Activated naive CD4-positive, alpha-beta T cell treated with anti-CD3 and anti-CD28 coated beads, Interleukin-2, amount 50 U/mL, for 16 hours (primary cell): Measurements from ENCODE around the gene RND2.
A peak's percentile ranks its signal among the peaks of the same experiment; 100 is the strongest.

Source experiments
- DNase-seq: peaks from one replicate; pipeline ENCODE4 v3.0.0-alpha.2; 2020

Gene RND2

GRCh38 chr17:43006639-43007551 is 18.1 kb upstream of the RND2 start, which contains the start of gene IFI35:
Gene IFI35 (plus strand): TSS chr17:43006784. CDS start chr17:43006948, 164 bp downstream.
- peak; percentile 86 for DNase-seq

DNA sequence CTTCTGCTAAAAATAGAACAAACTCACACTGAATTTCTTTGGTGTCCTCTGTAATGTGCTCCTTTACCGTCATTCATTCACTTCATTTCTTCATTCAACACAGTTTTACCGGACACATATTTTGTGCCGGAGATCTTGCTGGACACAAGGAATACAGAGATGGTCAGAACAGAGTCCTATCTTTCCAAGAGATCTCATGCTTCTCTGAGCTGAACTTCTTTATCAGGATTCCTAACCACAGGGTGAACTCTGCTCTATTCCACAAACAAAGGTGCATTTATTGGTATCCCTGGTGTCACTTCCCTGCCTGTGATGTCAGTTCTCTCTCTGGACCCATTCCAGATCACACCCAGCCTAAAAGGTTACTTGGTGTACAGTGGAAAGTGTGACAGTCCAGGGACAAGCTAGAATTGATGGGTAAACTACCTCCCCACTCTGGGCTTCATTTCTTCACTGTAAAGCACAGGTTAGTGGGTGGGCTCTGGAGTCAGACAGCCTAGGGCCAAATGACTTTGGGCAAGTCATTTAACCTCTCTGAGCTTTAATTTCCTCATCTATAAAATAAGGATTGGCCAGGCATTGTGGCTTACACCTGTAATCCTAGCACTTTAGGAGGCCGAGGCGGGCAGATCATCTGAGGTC is 14.2 kb upstream of the RND2 start:
- no peak for DNase-seq

DNA sequence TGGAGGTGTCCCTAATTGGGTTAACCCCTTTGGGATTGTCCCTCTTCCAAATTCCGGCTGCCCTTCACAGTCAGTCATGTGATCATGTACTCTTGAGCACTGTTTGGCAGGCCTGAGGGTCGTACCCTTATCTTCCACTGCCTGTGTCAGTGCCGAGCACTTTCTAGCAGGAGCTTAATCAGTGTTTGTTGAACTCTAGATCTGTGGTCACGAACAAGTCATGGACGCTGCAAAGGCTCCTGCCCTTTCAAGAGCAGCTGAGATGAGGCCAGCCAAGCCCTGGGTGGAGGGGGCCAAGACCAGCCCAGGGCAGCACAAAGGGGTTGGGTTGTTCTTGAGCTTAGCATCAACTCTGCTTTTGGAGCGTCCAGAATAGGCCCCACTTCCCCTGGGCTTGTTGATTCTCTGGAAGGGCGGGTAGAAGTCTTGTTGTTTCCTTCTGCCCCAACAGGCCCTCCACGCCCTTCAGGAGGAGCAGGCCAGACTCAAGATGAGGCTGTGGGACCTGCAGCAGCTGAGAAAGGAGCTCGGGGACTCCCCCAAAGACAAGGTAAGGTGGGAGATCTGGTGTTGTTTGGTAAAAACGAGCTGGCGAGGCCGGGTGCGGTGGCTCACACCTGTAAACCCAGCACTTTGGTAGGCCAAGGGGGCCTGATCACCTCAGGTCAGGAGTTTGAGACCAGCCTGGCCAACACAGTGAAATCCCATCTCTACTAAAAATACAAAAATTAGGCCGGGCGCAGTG is 13.1 kb upstream of the RND2 start:
- no peak for DNase-seq

DNA sequence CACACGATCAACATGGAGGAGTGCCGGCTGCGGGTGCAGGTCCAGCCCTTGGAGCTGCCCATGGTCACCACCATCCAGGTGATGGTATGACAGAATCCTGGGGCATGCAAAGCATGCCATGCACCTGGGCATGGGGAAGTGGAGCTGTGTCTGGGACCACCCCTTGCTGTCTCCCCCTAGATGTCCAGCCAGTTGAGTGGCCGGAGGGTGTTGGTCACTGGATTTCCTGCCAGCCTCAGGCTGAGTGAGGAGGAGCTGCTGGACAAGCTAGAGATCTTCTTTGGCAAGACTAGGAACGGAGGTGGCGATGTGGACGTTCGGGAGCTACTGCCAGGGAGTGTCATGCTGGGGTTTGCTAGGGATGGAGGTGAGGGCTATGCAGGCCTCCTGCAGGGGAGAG is 11.7 kb upstream of the RND2 start:
- DNase-seq = no peak

DNA sequence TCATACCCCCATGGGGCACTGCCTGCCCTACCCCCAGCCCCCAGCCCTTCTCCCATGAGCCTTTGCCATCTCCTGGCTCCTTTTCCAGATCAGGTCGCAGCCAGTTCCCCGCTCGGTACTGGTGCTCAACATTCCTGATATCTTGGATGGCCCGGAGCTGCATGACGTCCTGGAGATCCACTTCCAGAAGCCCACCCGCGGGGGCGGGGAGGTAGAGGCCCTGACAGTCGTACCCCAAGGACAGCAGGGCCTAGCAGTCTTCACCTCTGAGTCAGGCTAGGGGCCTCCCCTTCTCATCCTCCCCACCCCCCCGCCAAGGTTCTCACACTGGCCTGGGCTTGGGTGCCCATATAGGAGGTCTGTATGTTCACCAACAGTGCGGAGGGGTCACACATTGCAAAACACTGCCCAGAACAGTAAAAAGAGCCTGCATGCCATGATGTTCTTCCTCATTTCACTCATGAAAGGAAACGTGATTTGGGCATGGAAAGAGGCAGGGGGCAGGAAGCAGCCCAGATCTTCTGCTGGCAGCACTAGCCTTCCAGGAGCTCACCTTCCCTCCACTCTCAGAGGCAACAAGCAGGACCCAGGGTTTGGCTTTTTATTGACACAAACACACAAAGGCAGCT is 10.9 kb upstream of the RND2 start:
- no peak for DNase-seq

- DNase-seq = no peak
Observed at GRCh38 chr17:43014649-43015542, 10.1 kb upstream of the RND2 start.

GRCh38 chr17:43015579-43015978 is 9.5 kb upstream of the RND2 start:
- no peak for DNase-seq

GRCh38 chr17:43016216-43016615 is 8.8 kb upstream of the RND2 start:
- no peak for DNase-seq

GRCh38 chr17:43018008-43018853 is 6.8 kb upstream of the RND2 start:
- DNase-seq = no peak

DNA sequence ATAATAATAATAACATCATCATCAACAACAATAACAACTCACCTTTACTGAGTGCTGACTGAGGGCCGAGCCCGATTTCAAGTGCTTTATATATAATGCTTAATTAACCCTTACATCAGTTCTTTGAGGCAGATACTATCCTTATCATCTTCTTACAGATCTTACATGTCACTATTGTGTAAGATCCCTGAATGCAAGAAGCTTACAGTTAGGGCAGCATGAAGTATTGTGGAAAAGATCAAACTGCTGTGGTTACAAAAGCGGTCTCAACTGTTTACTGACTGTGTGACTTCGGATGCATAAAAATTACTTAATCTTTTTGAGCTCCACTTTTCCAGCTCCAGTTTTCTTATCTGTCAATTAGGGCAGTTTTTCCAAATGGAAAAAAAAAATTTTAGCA is 6.1 kb upstream of the RND2 start:
- no peak for DNase-seq

GRCh38 chr17:43019418-43019817 is 5.6 kb upstream of the RND2 start:
- DNase-seq = no peak

- no peak for DNase-seq
Observed at GRCh38 chr17:43020030-43020621, 4.9 kb upstream of the RND2 start.

DNA sequence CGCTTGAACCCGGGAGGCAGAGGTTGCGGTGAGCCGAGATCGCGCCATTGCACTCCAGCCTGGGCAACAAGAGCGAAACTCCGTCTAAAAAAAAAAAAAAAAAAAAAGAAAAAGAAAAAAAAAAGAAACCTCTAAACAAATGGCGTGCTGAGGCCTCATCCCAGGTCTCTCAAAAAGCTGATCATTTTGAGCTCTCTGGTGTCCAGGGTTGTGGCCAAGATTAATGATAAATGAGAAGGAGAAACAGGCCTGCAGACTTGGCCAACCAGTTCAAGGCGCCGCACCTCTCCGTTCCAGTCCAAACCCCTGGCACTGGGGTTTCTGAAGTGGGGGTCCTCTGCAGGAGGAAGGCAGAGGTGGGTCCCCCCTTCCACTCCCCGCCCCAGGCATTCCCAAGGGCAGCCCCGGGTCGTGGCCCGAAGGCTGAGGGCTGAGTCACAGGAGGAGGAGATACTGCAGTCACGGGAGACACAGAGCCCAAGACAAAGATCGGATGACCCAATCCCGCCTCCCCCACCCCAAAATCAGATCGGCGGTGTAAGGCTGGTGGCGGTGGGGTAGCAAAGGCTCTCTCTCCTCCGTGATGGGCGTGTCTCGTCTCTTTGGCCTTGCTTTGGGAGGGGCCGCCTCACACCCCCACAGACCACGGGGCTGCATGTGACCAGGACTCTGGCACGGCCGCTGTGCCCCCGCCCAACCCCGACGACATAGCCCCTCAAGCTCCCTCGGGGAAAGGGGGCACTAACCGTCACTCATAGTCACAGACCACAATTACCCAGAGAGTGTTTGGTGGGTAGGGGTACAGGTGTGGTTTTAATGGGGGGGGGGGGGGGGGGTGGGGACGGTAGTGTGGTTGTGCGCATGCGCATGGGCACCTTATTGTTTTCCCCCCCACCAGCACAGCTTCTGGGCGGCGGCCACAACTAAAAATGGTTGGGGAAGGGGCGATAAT is 4.0 kb upstream of the RND2 start:
- DNase-seq = no peak

DNA sequence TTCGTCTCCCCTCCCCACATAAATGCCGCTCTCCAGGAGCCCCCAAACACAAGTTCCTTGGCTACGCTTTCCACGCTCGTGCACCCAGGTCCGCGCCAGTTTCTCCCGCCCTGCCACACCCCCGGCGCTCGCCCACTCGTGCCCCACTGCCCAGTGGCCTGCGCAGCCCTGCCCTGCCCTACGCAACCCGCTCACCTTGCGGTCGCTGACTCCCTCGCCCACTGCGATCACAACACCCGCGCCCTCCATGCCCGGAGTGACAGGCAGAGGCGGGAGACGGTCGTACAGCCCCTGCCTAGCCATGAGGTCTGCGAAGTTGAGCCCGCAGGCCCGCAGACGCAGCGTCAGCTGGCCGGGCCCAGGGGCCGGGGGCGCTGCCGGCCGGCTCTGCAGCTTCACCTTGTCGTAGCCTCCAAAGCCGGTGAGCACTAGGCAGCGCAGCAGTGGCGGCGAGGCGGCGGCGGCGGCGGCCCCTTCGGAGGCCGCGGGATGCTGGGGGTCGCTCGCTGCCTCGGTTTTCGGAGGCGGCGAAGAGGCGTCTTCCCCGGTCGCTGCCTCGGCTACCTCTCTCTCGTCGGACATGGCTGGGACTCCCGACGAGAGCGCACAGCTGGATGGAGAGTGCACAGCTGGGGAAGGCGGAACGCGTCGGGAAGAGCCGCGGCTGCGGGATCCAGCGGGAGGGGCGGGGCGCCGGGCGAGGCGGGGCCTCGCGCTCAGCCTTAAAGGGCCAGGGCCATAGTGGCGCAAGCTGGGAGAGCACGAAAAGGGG is 3.1 kb upstream of the RND2 start, which contains the start of gene VAT1:
Gene VAT1 (minus strand): TSS at position 645 of the 772 bp plus-strand sequence. CDS start 63 bp downstream, at position 582.
- peak; percentile 71 for DNase-seq

- no peak for DNase-seq
Observed at GRCh38 chr17:43025290-43025657, 243 bp downstream of the RND2 start.

DNA sequence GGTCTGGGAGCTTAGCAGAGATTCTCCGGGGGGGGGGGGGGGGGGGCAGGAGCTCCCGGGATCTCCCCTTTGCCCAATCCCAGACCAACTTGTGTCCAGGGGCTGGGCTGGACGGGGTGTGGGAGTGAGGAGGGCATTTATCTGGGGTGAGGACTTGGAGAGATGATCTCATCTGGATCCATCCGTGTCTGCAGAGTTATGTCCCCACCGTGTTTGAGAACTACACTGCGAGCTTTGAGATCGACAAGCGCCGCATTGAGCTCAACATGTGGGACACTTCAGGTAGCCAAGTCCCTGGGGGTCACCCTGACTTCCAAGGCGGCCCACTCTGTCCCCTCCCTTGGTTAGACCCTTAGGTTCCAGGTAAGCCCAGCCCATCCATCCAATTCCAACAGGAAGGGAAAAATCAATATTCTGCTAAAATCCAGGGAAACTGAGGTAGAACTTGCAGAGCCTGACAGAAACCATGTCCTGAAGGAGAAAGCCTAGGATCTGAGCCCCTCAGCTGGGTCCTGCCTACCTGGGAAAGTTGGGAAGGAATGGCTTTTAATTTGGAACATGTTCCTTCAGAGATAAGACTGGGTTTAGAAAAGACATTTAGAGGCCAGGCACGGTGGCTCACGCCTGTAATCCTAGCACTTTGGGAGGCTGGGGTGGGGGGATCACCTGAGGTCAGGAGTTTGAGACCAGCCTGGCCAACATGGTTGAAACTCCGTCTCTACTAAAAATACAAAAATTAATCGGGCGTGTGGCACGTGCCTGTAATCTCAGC is 921 bp downstream of the RND2 start:
- DNase-seq = no peak

- DNase-seq = no peak
Observed at GRCh38 chr17:43026595-43026994, 1.6 kb downstream of the RND2 start.
